ENCODE data around the gene RARA.

The RARA gene

GRCh38 chr17:40317345-40317873 lies 8.4 kb downstream of the RARA start:
- DNase-seq, result peak; percentile 59

- peak; percentile 94 for DNase-seq
Measured at GRCh38 chr17:40317880-40318829, 9.2 kb downstream of the RARA start.

GRCh38 chr17:40318830-40319391 lies 9.9 kb downstream of the RARA start:
- peak; percentile 48 for DNase-seq

- peak; percentile 90 for DNase-seq
Measured at GRCh38 chr17:40319651-40320540, 10.9 kb downstream of the RARA start.

- DNase-seq, result peak; percentile 78
Measured at GRCh38 chr17:40320756-40321523, 12.0 kb downstream of the RARA start.

- no peak for DNase-seq
Measured at GRCh38 chr17:40321524-40321929, 12.5 kb downstream of the RARA start.

GRCh38 chr17:40321961-40322357 lies 13.0 kb downstream of the RARA start:
- DNase-seq, result no peak

GRCh38 chr17:40322358-40323315 lies 13.7 kb downstream of the RARA start:
- DNase-seq, result peak; percentile 97

- DNase-seq, result peak; percentile 93
Measured at GRCh38 chr17:40323391-40324381, 14.7 kb downstream of the RARA start.

GRCh38 chr17:40325156-40326013 lies 16.4 kb downstream of the RARA start:
- DNase-seq, result peak; percentile 66

GRCh38 chr17:40326014-40326831 lies 17.2 kb downstream of the RARA start:
- peak; percentile 81 for DNase-seq

- DNase-seq, result no peak
Measured at GRCh38 chr17:40326832-40327199, 17.8 kb downstream of the RARA start.

- no peak for DNase-seq
Measured at GRCh38 chr17:40327244-40327729, 18.3 kb downstream of the RARA start.

- DNase-seq, result no peak
Measured at GRCh38 chr17:40327735-40328385, 18.9 kb downstream of the RARA start.

GRCh38 chr17:40328386-40328766 lies 19.4 kb downstream of the RARA start:
- no peak for DNase-seq

- peak; percentile 45 for DNase-seq
Measured at GRCh38 chr17:40329839-40330794, 21.1 kb downstream of the RARA start.
